Colonic mucosa (tissue), 4 donors: ENCODE measurements around the gene SEC24D. TPM values are rescaled to one million over a fixed set of nuclear protein-coding genes. Genes with fewer than 3 reads are reported as not detected.
"Not testable (repeated sequence)": the region's sequence is repeated elsewhere in the genome, so short reads cannot be mapped to it uniquely, and the experiment has no call there.

Source experiments
- DNase-seq: peaks from one replicate; pipeline ENCODE4 v3.0.0-alpha.2; 2020
- H3K27ac ChIP-seq: fragments of 200-600 bp; one replicate; pipeline ENCODE4 v1.8.0; 2021
- H3K27me3 ChIP-seq: fragments of 200-600 bp; one replicate; pipeline ENCODE4 v1.8.0; 2021
- H3K36me3 ChIP-seq: fragments of 200-600 bp; one replicate; pipeline ENCODE4 v1.8.0; 2021
- H3K4me1 ChIP-seq: fragments of 200-600 bp; one replicate; pipeline ENCODE4 v1.8.0; 2021; ENCODE audit warnings: mild to moderate bottlenecking
- H3K4me3 ChIP-seq: fragments of 200-600 bp; one replicate; pipeline ENCODE4 v1.8.0; 2021
- H3K9ac ChIP-seq, 2 donors: one replicate each; pipeline ENCODE4 v1.7.0; 2013; ENCODE audit warnings: control low read depth in 2 of 2, low read depth in 2 of 2, low read length in 2 of 2
- H3K9me3 ChIP-seq: fragments of 200-600 bp; one replicate; pipeline ENCODE4 v1.8.0; 2021
- CTCF ChIP-seq: fragments of 200-600 bp; IDR thresholded peaks from one replicate; pipeline ENCODE4 v1.8.0; 2022; ENCODE audit warnings: antibody characterized with exemption, mild to moderate bottlenecking
- intact Hi-C: fragments of 100-400 bp; cut with DNase I; formaldehyde crosslinking; loops from one replicate; pipeline ENCODE4 v1.14.1; 2022
- total RNA-seq, 2 donors: library from RNA; stranded (reverse); fragmentation: NEBNext Ultra II Directional in 1 of 2; extraction: Animal tissue kit (Norgen Biotek cat#: 25700) in 1 of 2; gene quantifications; one replicate each; pipeline ENCODE4 v1.2.1, GENCODE V29; 2021
- donor health status: healthy.
- donor health status: DM: no; HTN: no; CAD: no.
- donor health status: DM: no; HTN: no; CAD: no.

Gene SEC24D
- total RNA-seq, 2 donors from 2014 or later, result 71.8 to 77.0 TPM

GRCh38 chr4:118879409-118879808, 43.5 kb upstream of the SEC24D start:
- H3K27me3 ChIP-seq, result no peaks in the 10 kb centered on the region
- H3K4me1 ChIP-seq, result no peaks in the 10 kb centered on the region
- intact Hi-C loops, result no loop called here
- H3K27ac ChIP-seq, result no peak overlapping the region
- no peak for TF ChIP-seq CTCF
- no peak for DNase-seq
- no peaks in the 10 kb centered on the region for H3K36me3 ChIP-seq
- H3K4me3 ChIP-seq, result no peak overlapping the region
- H3K9ac ChIP-seq, result no peak overlapping the region
- H3K9me3 ChIP-seq, result no peaks in the 10 kb centered on the region

DNA sequence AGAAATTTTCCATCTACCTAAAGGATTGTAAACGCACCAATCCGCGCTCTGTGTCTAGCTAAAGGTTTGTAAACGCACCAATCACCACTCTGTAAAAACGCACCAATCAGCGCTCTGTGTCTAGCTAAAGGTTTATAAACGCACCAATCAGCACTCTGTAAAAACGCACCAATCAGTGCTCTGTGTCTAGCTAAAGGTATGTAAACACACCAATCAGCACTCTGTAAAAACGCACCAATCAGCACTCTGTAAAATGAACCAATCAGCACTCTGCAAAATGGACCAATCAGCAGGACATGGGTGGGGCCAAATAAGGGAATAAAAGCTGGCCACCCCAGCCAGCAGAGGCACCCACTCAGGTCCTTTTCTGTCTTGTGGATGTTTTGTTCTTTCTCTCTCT, 42.6 kb upstream of the SEC24D start:
- H3K4me1 ChIP-seq, DNase-seq, H3K9me3 ChIP-seq, H3K4me3 ChIP-seq, intact Hi-C loops, H3K9ac ChIP-seq, H3K27ac ChIP-seq, H3K36me3 ChIP-seq, H3K27me3 ChIP-seq: not testable (repeated sequence)

GRCh38 chr4:118877797-118878196, 41.9 kb upstream of the SEC24D start:
- Histone ChIP-seq H3K9me3 (no peaks in the 10 kb centered on the region), H3K27ac (no peak overlapping the region), H3K27me3 (no peaks in the 10 kb centered on the region), H3K36me3 (no peaks in the 10 kb centered on the region), H3K4me3 (no peak overlapping the region), H3K4me1 (no peaks in the 10 kb centered on the region), H3K9ac (no peak overlapping the region)
- TF ChIP-seq CTCF, result no peak
- intact Hi-C loops, result no loop called here
- no peak for DNase-seq

DNA sequence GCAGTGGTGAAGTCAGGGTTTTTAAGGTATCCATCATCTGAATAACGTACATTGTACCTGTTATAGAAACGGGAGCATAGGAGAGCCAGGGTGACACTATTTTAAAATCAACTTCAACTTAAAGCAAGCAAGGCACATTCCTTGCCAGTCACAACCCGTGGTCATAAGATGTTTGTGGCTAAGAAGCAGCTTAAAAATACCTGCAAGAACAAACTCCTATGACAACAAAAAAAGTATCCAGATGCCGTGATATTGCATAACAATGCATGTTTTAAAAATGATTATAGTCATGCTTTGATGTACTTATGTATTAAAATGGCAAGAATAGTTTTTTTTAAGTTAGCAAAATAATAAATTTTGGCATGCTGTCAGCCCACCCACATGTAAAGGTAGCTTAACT, 36.3 kb upstream of the SEC24D start:
- intact Hi-C loops, result no loop called here
- no peak overlapping the region for H3K9ac ChIP-seq
- DNase-seq, result no peak
- H3K9me3 ChIP-seq, result no peaks in the 10 kb centered on the region
- no peak overlapping the region for H3K27ac ChIP-seq
- TF ChIP-seq CTCF, result no peak
- H3K4me1 ChIP-seq, result no peaks in the 10 kb centered on the region
- no peaks in the 10 kb centered on the region for H3K27me3 ChIP-seq
- H3K4me3 ChIP-seq, result no peak overlapping the region
- H3K36me3 ChIP-seq, result no peaks in the 10 kb centered on the region

DNA sequence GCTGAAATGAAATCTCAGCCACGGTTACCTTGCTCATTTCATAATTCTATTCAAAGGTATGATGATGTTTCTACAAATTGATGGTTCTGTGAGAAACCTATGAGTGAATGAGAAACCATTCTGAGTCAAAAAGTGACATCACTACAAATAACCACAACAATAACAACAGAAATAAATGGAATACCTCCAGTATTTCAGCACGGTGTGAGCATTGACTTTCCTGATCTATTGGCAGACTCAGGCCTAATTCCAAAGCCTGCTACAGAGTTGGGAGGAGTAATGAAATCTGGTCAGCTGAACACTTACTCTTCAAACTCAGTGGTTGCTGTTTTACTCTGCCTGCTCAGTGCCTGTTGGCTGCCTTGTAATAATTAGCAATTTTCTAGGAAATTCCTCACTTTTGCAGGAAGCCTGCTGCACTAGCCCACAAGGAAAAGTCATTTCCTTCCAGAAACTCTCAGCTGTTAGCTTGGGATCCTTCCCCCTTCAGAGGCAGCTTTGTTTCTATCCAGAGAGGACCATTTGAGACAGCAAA, 33.9 kb upstream of the SEC24D start:
- Histone ChIP-seq H3K27me3 (no peaks in the 10 kb centered on the region), H3K4me1 (no peaks in the 10 kb centered on the region), H3K36me3 (no peaks in the 10 kb centered on the region), H3K9ac (no peak overlapping the region), H3K9me3 (no peaks in the 10 kb centered on the region), H3K4me3 (no peak overlapping the region), H3K27ac (no peak overlapping the region)
- TF ChIP-seq CTCF, result no peak
- intact Hi-C loops, result no loop called here
- DNase-seq, result no peak

GRCh38 chr4:118867311-118868067, 31.6 kb upstream of the SEC24D start:
- intact Hi-C loops, result no loop called here
- no peak overlapping the region for H3K27ac ChIP-seq
- DNase-seq, result no peak

More at GRCh38 chr4:118867311-118868067, 31.6 kb upstream of the SEC24D start:
- Histone ChIP-seq H3K36me3 (no peaks in the 10 kb centered on the region), H3K4me1 (no peaks in the 10 kb centered on the region), H3K27me3 (no peaks in the 10 kb centered on the region), H3K9me3 (no peaks in the 10 kb centered on the region), H3K9ac (no peak overlapping the region), H3K4me3 (no peak overlapping the region)
- no peak for TF ChIP-seq CTCF
